ENCODE results near the gene CLK2.
"Not testable (repeated sequence)": the region's sequence is repeated elsewhere in the genome, so short reads cannot be mapped to it uniquely, and the experiment has no call there.

CLK2 gene

DNA sequence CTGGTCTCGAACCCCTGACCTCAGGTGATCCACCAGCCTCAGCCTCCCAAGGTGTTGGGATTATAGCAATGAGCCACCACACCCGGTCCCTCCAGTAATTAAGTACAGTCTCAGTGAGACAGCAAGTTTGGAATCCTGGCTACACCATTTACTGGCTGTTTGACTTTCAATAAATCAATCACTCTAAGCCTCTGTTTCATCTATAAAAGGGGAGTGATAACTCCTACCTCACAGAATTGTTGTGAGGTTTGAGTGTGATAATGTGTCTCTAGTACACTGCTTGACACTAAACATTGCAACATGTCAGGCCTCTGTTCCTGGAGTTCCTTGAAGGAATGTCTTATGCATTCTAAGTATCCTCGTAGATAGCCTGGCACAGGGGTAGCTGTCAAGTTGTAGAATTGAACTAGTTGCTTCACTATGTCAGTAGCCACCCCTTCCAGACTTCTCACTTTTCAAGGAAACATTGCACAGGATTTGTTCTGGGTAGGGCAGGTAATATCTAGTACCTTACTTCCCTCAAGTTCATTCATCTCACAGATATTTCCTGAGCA is 30.4 kb downstream of the CLK2 start:
- no peak for DNase-seq (ENCODE audit: low spot score)

DNA sequence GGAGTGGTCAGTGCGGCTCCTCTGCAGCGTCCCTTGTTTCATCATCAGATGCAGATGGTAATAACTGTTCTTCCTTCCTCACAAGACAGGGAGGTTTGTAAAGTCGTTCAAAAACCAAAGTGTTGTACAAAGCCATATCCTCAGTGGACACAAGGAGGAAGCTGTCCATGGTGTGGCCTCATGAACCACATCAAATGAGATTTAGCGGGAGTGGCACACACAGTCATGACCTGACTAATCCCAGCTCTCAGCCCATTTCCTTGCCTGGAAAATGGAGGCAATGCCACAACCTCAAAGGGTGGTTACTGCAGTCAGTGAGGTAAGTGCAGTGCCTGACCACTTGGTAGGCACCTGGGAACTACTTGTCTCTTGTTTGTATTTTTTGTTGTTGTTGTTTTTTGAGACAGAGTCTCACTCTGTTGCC is 31.5 kb downstream of the CLK2 start:
- no peak for DNase-seq (ENCODE audit: low spot score)

DNA sequence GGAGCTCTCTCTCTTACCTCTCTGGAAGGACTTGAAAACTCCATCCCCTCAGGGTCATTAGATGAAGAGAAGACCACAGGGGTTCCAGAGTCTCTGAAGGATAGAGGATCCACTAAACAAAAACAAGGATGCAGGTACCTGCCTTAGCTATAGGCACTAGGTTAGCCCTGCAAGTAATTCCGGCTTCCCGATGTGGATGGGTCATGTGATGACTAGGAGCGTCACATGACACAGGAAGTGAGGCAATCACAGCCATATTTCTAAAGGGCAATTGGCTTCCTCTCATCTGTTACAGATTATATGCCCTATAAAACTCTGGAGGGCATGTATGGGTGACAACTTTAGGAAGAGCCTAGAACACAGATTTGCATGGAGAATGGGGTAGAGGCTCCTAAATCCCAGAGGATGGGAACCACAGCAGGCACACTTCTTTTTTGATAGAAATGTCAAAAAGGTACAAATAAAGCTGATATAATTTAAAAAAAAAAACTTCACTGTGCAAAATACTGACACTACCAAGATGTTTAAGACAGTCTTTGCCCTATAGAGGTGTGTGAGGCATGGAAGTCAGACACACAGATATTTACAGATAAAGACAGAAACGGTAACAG is 32.1 kb downstream of the CLK2 start:
- peak; percentile 83 for DNase-seq (ENCODE audit: low spot score)

DNA sequence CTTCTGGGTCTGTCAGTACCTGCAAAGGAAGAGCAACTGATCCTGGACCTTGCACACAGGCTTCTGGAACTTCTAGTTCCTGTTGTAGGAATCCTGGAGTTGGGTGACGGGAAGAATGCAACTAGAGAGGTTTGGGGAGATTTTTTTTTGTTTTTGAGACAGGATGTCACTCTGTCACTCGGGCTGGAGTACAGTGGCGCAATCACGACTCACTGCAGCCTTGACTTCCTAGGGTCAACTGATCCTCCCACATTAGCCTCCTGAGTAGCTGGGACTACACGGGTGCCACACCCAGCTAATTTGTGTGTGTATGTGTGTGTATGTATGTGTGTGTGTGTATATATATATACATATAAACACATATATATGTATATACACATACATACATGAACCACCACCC is 36.9 kb downstream of the CLK2 start:
- no peak for DNase-seq (ENCODE audit: low spot score)

DNA sequence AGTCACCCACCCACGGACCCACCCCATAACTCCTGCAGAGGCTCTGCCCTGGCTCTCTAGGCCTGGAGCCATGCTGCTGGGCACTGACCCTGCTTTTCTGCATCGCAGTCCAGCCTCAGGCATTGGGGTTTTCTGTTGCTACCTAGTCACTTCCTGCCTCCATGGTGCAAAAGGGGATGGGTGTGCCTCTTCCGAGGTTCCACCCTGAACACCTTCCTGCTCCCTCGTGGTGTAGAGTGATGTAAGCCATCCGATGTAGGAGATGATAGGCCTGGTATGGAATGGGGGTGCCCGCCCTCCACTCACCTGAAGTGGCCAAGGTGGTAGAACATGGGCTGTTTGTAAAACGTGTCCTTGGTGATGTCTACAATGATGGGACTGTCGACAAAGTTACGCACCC is 37.9 kb downstream of the CLK2 start:
- DNase-seq (ENCODE audit: low spot score), result not testable (repeated sequence)

DNA sequence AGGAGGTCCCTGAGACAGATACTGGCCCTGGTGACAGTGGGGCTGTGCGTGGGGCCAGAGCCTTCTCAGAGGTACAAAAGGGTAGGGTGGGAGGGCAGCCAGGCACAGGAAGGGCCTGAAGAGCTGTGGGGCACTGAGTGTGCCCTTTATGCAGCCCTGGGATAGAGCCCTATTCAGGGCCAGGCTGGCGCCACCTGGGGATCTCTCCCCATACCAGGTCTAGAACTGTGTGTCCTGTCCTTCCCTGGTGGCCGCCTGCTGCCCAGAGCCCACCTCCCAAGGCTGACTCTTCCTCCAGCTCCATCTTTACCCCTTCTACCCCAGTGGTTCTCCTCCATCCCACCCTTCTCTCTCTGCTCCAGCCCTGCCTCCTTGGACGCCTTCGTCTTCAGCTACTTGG is 39.8 kb downstream of the CLK2 start:
- not testable (repeated sequence) for DNase-seq (ENCODE audit: low spot score)

DNA sequence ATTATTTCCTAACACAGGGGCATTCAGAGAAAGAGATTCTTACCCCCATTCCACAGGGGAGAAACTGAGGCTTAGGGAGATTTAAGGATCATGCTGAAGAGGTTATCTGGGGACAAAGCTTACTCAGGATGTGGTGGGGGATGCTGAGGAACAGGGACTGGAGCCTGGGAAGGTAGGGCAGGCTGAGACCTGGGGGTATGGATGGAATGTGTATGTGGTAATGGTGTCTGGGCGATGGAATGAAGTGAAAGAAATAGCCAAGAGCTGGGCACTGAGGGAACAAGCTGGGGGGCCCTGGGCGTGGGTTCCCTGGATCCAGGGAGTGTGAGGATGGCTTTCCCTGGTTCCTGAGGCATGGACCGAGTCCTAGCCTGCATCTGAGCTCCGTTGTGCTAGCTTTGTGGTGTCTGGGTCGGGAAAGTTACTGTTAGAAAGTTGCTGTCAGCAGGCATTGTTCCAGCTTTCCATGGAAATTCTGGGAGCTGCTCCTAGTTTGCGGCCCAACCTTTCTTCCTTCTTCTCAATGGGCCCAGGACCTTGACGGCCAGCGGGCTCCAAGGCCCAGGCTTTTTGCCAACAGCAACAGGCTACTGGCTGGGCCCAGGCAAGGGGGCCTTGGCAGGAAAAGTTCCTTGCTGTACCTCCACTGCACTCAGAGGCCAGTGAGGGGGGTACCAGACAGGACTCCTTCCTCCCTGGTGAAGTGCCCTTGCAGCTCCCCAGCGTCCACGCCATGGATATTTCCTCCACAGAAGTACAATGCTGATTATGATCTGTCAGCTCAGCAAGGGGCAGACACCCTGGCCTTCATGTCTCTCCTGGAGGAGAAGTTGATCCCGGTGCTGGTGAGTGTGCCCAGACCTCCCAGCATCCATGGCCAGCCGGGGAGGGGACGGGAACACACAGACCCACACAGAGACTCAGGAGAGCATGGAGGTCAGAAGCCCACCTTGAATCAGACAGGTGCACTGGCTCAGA is 41.0 kb downstream of the CLK2 start:
- DNase-seq (ENCODE audit: low spot score), result not testable (repeated sequence)

DNA sequence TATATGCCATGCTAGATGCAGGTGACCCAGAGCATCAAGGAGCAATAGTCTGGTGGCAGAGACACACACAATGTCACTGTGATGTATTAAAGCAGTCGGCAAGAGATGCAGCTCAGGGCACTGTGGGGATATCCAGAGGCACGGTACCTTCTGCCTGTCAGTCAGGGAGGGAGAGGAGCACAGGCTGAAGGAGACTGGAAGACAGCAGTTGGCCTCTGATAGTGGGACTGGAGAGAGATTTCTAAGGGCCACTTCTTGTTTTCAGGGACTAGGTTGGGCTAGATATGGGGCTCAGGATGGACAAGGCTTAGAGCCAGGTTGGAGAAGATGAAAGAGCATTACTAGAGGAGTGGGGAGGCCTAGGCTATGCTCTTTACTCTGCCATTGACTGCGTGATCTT is 42.0 kb downstream of the CLK2 start:
- DNase-seq (ENCODE audit: low spot score), result not testable (repeated sequence)

DNA sequence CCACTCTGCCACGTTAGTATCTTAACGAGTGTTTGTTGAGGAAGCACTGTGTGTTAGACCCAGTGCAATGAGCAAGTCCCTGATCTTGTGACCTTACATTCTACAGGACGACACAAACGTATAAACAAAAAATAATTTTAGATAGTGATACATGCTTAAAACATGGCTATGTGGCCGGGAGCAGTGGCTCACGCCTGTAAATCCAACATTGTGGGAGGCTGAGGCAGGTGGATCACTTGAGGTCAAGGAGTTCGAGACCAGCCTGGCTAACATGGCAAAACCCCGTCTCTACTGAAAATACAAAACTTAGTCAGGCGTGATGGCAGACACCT is 45.2 kb downstream of the CLK2 start:
- no peak for DNase-seq (ENCODE audit: low spot score)

DNA sequence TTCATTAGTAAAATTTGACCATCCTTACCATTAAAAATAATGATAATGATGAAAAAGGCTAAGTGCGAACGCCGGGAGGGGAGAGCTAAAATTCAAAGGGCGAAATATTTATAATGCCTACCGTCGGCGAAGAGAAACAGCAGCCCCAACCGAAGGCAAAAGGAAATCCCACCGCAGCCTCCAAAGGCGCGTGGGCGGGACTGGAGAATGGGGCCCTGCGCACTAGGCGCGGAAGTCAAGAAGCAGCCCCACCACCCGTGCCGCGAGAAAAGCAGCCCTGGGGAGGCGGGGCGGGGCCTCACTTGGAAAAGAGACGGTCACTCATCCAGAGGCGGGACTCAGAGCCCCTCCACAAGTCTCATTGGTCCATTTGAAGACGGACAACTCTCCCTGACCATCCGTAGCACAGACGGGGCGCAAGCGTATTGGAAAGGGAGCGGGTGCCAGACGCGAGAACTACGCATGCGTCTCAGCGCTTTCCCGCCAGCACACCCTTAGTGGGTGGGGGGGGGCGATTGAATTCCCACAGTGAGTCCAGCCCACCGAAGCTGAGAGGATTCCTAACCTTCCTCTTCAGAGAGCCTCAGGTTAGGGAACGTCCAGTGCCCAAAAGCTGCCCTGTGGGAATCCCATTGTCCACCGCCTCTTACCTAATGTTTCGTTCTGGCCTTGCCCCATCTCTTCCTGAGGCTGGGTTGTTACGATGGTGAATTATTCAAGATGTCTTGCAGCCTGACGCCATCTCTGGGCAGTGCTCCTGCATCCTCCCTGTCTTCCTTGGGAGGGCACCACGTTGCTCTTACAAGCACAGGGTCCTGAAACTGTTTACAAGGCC is 45.8 kb downstream of the CLK2 start:
- DNase-seq (ENCODE audit: low spot score), result peak; percentile 100

DNA sequence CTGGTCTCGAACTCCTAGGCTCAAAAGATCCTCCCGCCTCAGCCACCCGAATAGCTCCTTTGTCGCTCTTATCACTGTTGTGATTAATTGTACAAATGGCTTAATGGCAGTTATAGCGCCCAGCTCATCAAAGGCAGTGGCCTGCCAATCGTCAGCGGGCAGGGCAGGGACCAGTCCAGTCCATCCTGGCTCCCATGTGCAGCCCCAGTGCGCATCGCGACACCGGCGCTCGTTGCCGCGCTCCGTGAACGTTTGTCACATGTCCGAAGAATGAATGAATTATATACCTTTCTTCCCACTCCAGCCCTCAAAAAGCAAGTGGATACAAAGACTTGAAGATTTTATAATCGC is 46.4 kb downstream of the CLK2 start:
- DNase-seq (ENCODE audit: low spot score), result peak; percentile 62

DNA sequence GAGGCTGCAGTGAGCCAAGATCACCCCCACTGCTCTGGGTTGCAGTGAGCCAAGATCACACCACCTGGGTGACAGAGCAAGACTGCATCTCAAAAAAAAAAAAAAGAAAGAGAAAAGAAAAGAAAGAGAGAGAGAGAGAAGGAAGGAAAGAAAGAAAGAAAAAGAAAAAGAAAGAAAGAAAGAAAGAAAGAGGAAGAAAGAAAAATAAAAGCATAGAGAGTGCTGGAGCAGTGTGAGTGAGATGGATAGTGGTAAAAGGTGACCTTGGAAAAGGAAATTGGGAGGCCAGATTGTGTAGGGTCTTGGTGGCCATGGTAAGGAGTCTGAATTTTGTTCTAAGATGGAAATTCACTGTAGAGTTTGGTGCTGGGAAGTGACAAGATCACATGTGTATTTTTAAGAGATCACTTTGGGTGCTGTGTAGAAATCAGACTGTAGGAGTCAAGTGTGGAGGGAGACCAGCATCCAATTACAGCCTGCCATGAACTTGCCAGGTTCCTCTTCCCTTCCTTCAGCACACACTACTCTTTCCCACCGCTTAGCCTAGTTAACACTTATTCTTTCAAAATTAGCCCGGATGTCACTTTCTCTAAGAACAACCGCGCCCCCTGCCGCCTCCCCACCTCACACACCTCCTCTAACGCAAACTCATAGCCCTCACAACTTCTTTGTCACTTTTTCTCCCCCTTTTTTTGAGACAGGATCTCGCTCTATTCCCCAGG is 47.0 kb downstream of the CLK2 start:
- DNase-seq (ENCODE audit: low spot score), result peak; percentile 68

DNA sequence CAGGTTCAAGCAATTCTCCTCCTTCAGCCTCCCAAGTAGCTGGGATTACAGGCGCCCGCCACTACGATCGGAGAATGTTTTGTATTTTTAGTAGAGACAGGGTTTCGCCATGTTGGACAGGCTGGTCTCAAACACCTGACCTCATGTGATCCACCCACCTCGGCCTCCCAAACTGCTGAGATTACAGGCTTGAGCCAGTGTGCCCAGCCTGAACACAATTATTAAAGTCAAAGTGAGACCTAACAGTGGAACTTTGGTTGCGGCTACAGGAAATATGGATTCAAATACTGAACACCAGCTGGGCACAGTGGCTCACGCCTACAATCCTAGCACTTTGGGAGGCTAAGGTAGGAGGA is 47.9 kb downstream of the CLK2 start:
- not testable (repeated sequence) for DNase-seq (ENCODE audit: low spot score)

DNA sequence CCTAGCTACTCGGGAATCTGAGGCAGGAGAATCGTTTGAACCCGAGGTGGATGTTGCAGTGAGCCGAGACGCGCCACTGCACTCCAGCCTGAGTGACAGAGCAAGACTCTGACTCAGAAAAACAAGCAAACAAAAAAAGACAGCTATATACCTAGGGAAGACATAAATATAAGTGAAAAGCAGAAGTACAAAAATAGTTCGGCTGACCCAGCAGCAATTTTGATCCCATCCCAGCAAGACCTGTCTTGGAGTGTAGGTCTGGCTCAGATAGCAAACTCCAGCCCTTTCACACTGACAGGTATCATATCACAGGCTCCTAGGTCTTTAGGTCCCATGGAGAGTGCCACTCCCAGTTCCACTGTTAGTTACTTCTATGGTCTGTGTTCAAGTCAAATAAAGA is 50.3 kb downstream of the CLK2 start:
- no peak for DNase-seq (ENCODE audit: low spot score)

DNA sequence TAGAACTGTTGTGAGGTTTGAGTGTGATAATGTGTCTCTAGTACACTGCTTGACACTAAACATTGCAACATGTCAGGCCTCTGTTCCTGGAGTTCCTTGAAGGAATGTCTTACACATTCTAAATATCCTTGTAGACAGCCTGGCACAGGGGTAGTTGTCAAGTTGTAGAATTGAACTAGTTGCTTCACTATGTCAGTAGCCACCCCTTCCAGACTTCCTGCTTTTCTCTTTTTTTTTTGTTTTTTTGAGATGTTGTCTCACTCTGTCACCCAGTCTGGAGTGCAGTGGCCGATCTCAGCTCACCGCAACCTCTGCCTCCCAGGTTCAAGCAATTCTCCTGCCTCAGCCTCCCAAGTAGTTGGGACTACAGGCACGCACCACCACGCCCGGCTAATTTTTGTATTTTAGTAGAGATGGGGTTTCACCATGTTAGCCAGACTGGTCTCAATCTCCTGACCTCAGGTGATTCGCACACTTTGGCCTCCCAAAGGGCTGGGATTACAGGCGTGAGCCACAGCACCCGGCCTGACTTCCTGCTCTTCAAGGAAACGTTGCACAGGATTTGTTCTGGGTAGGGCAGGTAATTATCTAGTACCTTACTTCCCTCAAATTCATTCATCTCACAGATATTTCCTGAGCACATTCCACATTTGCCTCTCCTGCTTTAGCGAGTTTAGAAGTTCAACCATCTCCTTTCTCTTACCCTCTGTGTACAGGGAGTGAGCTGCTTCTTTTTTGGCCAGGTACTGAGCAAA is 52.9 kb downstream of the CLK2 start:
- not testable (repeated sequence) for DNase-seq (ENCODE audit: low spot score)

DNA sequence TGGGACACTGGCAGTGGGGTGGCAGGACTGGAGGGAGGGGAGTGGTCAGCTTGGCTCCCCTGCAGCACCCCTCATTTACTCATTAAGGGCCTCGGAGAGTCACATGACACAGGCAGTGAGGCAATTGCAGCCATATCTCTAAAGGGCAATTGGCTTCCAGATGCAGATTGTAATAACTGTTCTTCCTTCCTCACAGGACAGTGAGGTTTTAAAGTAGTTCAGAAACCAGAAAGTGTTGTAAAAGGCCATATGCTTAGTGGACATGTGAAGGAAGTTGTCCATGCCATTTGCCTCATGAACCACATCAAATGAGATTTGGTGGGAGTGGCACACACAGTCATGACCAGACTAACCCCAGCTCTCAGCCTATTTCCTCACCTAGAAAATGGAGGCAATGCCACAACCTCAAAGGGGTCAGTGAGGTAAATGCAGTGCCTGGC is 53.7 kb downstream of the CLK2 start:
- peak; percentile 51 for DNase-seq (ENCODE audit: low spot score)

DNA sequence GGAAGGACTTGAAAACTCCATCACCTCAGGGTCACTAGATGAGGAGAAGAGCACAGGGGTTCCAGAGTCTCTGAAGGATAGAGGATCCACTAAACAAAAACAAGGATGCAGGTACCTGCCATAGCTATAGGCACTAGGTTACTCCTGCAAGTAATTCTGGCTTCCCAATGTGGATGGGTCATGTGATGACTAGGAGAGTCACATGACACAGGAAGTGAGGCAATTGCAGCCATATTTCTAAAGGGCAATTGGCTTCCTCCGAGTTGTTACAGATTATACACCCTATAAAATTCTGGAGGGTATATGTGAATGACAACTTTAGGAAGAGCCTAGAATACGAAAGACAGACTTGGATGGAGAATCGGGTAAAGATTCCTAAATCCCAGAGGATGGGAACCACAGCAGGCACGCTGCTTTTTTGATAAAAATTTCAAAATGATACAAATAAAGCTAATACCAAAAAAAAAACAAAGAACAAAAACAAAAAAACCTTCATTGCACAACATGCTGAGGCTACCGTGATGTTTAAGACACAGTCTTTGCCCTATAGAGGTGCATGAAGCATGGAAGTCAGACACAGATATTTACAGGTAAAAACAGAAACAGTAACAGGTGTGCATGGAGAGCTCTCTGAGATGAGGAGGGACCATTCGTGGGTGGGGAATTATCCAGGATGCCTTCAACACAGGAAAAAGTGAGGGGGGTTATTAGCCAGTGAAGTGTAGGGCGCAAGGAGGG is 54.3 kb downstream of the CLK2 start:
- peak; percentile 75 for DNase-seq (ENCODE audit: low spot score)

DNA sequence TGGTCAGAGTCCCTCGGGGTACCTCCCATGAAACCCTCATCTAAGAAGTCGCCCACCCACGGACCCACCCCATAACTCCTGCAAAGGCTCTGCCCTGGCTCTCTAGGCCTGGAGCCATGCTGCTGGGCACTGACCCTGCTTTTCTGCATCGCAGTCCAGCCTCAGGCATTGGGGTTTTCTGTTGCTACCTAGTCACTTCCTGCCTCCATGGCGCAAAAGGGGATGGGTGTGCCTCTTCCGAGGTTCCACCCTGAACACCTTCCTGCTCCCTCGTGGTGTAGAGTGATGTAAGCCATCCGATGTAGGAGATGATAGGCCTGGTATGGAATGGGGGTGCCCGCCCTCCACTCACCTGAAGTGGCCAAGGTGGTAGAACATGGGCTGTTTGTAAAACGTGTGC is 58.6 kb downstream of the CLK2 start:
- DNase-seq (ENCODE audit: low spot score), result not testable (repeated sequence)
